ENCODE data around the gene C5. TPM values are rescaled to one million over a fixed set of nuclear protein-coding genes. Genes with fewer than 3 reads are reported as not detected.

C5 gene
- total and polyA plus RNA-seq, 2 experiments from 2014 or later, result 0.31 TPM; not detected in 1

DNA sequence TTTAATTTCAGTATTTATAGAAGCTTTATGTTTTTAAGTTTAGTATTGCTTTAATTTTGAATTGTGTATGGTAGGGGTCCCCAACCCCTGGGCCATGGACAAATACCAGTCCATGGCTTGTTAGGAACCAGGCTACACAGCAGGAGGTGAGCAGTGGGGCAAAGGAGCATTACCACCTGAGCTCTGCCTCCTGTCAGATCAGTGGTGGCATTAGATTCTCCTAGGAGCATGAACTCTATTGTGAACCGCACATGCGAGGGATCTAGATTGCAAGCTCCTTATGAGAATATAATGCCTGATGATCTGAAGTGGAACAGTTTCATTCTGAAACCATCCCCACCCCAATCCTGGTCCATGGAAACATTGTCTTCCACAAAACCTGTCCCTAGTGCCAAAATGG is 1.9 kb downstream of the C5 start:
- H3K4me1 Mint-ChIP-seq, result peaks cover 8% of the 10 kb centered on the region; the same call in 2 of the 3 replicates
- Histone ChIP-seq H3K4me2 (no peak overlapping the region), H3K9me2 (ENCODE audit: insufficient read depth) (no peaks in the 10 kb centered on the region), H4K20me1 (replicated peaks; ENCODE audit: insufficient read depth) (no peaks in the 10 kb centered on the region), H3K79me2 (replicated peaks; ENCODE audit: insufficient read depth) (no peaks in the 10 kb centered on the region), H3K4me3 (no peak overlapping the region), H3K36me3 (ENCODE audit: insufficient read depth) (no peaks in the 10 kb centered on the region), H3K27me3 (ENCODE audit: insufficient read depth) (no peaks in the 10 kb centered on the region), H3K27ac (ENCODE audit: low read depth) (no peak overlapping the region), H3K4me1 (ENCODE audit: insufficient read depth) (no peaks in the 10 kb centered on the region; the same call in 1 of the 2 replicates), H3F3A (replicated peaks; ENCODE audit: low read depth) (no peaks in the 10 kb centered on the region), H2AFZ (no peak overlapping the region)
- H3K4me3 Mint-ChIP-seq, result no peak overlapping the region
- TF ChIP-seq CREB1 (CRISPR knock-in tag; IDR thresholded peaks at IDR 0.05; ENCODE audit: low read depth), result no peak
- ATAC-seq, result no peak
- H3K27me3 Mint-ChIP-seq (ENCODE audit: insufficient read depth, low read depth, poor library complexity), result no peaks in the 10 kb centered on the region
- no peak for DNase-seq (ENCODE audit: low spot score)
- H3K9me3 Mint-ChIP-seq, result no peaks in the 10 kb centered on the region
- no peak overlapping the region for H3K27ac Mint-ChIP-seq
- no peaks in the 10 kb centered on the region for H3K36me3 Mint-ChIP-seq (ENCODE audit: low read depth)

- H3K36me3 ChIP-seq (ENCODE audit: insufficient read depth), result no peaks in the 10 kb centered on the region
- peaks cover 3% of the 10 kb centered on the region for H3K27me3 Mint-ChIP-seq (ENCODE audit: insufficient read depth, low read depth, poor library complexity)
- H3K79me2 ChIP-seq (replicated peaks; ENCODE audit: insufficient read depth), result no peaks in the 10 kb centered on the region
- H3K9me2 ChIP-seq (ENCODE audit: insufficient read depth), result no peaks in the 10 kb centered on the region
- no peak overlapping the region for H3K4me3 Mint-ChIP-seq
- no peak overlapping the region for H2AFZ ChIP-seq
- H3K27ac Mint-ChIP-seq, result no peak overlapping the region
- H3K4me1 Mint-ChIP-seq, result no peaks in the 10 kb centered on the region
- DNase-seq (ENCODE audit: low spot score), result no peak
- H3F3A ChIP-seq (replicated peaks; ENCODE audit: low read depth), result no peaks in the 10 kb centered on the region
- H3K27ac ChIP-seq (ENCODE audit: low read depth), result no peak overlapping the region
- H4K20me1 ChIP-seq (replicated peaks; ENCODE audit: insufficient read depth), result no peaks in the 10 kb centered on the region
- no peaks in the 10 kb centered on the region for H3K27me3 ChIP-seq (ENCODE audit: insufficient read depth)
- H3K4me1 ChIP-seq (ENCODE audit: insufficient read depth), result no peaks in the 10 kb centered on the region
- H3K9me3 Mint-ChIP-seq, result no peaks in the 10 kb centered on the region
- no peaks in the 10 kb centered on the region for H3K36me3 Mint-ChIP-seq (ENCODE audit: low read depth)
- H3K4me2 ChIP-seq, result no peak overlapping the region
- H3K4me3 ChIP-seq, result no peak overlapping the region
- no peak for ATAC-seq
- TF ChIP-seq ZNF114 (CRISPR knock-in tag; IDR thresholded peaks at IDR 0.05), result no peak
- no peak for TF ChIP-seq CREB1 (CRISPR knock-in tag; IDR thresholded peaks at IDR 0.05; ENCODE audit: low read depth)
- TF ChIP-seq ZNF462 (CRISPR knock-in tag; IDR thresholded peaks at IDR 0.05), result no peak
- TF ChIP-seq ZNF331 (CRISPR knock-in tag; IDR thresholded peaks at IDR 0.05; ENCODE audit: low read depth), result no peak
- TF ChIP-seq NANOG (IDR thresholded peaks at IDR 0.05; ENCODE audit: borderline replicate concordance), result no peak
- TF ChIP-seq CTCF (conservative IDR thresholded peaks at IDR 0.05; ENCODE audit: low read depth in 2 of 2), result no peak
- no peak for TF ChIP-seq POLR2AphosphoS5 (IDR thresholded peaks at IDR 0.05; ENCODE audit: low read depth)
- no peak for TF ChIP-seq JUNB (IDR thresholded peaks at IDR 0.05; ENCODE audit: unreplicated experiment)
- no peak for TF ChIP-seq STAT1 (IDR thresholded peaks at IDR 0.05; ENCODE audit: unreplicated experiment)
- TF ChIP-seq, protein P1, sequence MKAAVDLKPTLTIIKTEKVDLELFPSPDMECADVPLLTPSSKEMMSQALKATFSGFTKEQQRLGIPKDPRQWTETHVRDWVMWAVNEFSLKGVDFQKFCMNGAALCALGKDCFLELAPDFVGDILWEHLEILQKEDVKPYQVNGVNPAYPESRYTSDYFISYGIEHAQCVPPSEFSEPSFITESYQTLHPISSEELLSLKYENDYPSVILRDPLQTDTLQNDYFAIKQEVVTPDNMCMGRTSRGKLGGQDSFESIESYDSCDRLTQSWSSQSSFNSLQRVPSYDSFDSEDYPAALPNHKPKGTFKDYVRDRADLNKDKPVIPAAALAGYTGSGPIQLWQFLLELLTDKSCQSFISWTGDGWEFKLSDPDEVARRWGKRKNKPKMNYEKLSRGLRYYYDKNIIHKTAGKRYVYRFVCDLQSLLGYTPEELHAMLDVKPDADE (IDR thresholded peaks at IDR 0.05), result no peak
- no peak for TF ChIP-seq EZH2phosphoT487 (IDR thresholded peaks at IDR 0.05; ENCODE audit: unreplicated experiment)
- no peak for TF ChIP-seq EZH2 (IDR thresholded peaks at IDR 0.05; ENCODE audit: low read depth, unreplicated experiment)
Observed at GRCh38 chr9:121038804-121039203, 11.3 kb downstream of the C5 start.

Measured in GM23338 (cell line).